Bronchial epithelial cell (primary cell): Measurements from ENCODE around the gene CELF1. TPM values are rescaled to one million over a fixed set of nuclear protein-coding genes. Genes with fewer than 3 reads are reported as not detected.

Experiments
- DNase-seq: peaks from one replicate; pipeline ENCODE4 v3.0.0-alpha.2; 2010; ENCODE audit warnings: low read depth
- FAIRE-seq: peaks from 2 replicates; lab custom pipeline; 2011; peaks lifted over from hg19 to GRCh38; lab: Jason Lieb, UNC
- H3K27me3 ChIP-seq: 2 replicates; pipeline ENCODE4 v1.5.1; 2011; ENCODE audit warnings: low read length; ENCODE audit not compliant: control insufficient read depth, insufficient read depth
- H3K36me3 ChIP-seq: 2 replicates; pipeline ENCODE4 v1.5.1; 2011; ENCODE audit warnings: low read length; ENCODE audit not compliant: control insufficient read depth, insufficient read depth
- H3K4me3 ChIP-seq: 2 replicates; pipeline ENCODE4 v1.5.1; 2011; ENCODE audit warnings: mild to moderate bottlenecking, low read depth, low read length, control low read depth
- CTCF ChIP-seq: IDR thresholded peaks from 2 replicates; pipeline ENCODE4 v1.5.1; 2011; ENCODE audit warnings: mild to moderate bottlenecking, moderate library complexity, low read length, control low read depth, inconsistent platforms; ENCODE audit not compliant: insufficient read depth, severe bottlenecking
- total RNA-seq: library from RNA; depleted of rRNA; stranded (reverse); fragments of >200 nt; gene quantifications from 2 replicates; pipeline ENCODE4 v1.2.1, GENCODE V29; 2014

CELF1 gene
- total RNA-seq, 1 donor from 2014 or later = 63.4 TPM

GRCh38 chr11:47593492-47593933, 40.6 kb upstream of the CELF1 start:
- Histone ChIP-seq H3K4me3 (no peak overlapping the region), H3K36me3 (no peaks in the 10 kb centered on the region), H3K27me3 (peaks cover 36% of the 10 kb centered on the region)
- DNase-seq (no peak), FAIRE-seq (no peak)
- no peak for TF ChIP-seq CTCF

GRCh38 chr11:47592970-47593369, 40.0 kb upstream of the CELF1 start:
- Histone ChIP-seq H3K36me3 (no peaks in the 10 kb centered on the region), H3K4me3 (no peak overlapping the region), H3K27me3 (peaks cover 36% of the 10 kb centered on the region)
- FAIRE-seq = no peak
- no peak for TF ChIP-seq CTCF
- no peak for DNase-seq

- DNase-seq (no peak), FAIRE-seq (peak; percentile 93)
- H3K36me3 ChIP-seq = no peaks in the 10 kb centered on the region
- peaks cover 36% of the 10 kb centered on the region for H3K27me3 ChIP-seq
- no peak overlapping the region for H3K4me3 ChIP-seq
- TF ChIP-seq CTCF = no peak
These were observed 39.3 kb upstream of the CELF1 start for GRCh38 chr11:47592251-47592650.

- DNase-seq = no peak
- no peak overlapping the region for H3K4me3 ChIP-seq
- H3K36me3 ChIP-seq = no peaks in the 10 kb centered on the region
- no peak for FAIRE-seq
- no peak for TF ChIP-seq CTCF
- peaks cover 36% of the 10 kb centered on the region for H3K27me3 ChIP-seq
These were observed 38.8 kb upstream of the CELF1 start for GRCh38 chr11:47591764-47592163.

GRCh38 chr11:47589977-47590861, 37.3 kb upstream of the CELF1 start:
- Histone ChIP-seq H3K4me3 (peak overlapping the region; percentile 18), H3K27me3 (peaks cover 34% of the 10 kb centered on the region), H3K36me3 (no peaks in the 10 kb centered on the region)
- TF ChIP-seq CTCF = no peak
- DNase-seq = no peak
- no peak for FAIRE-seq
